ENCODE results near the gene ATP9A.

DNA sequence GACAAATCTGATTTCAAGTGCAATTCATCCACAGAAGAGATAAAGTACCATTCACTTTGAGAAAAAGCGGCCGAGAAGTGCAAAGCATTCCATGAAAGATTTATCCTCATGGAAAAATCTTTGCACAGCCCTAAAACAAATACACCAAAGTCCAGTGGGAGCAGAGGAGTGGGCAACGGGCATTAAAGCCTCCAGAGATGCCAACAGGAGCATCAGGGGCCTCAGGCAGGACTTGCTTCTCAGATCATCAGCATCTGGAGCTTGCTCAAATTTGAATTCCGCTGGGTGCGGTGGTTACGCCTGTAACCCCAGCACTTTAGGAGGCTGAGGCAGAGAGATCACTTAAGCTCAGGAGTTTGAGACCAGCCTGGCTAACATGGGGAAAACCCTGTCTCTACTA is 115.0 kb downstream of the ATP9A start:
- TF ChIP-seq POLR2AphosphoS5 (IDR thresholded peaks at IDR 0.05) (no peak), POLR2A (IDR thresholded peaks at IDR 0.05) (no peak)
